MM.1S (cell line): ENCODE measurements around the gene ANAPC16.

Experiments
- CTCF ChIP-seq: fragments of 300-600 bp; sonication (generic); IDR thresholded peaks from 2 replicates; pipeline ENCODE4 v1.5.1; 2016; ENCODE audit warnings: antibody characterized with exemption, low read length, mixed read lengths
- EZH2 ChIP-seq: fragments of 300-600 bp; sonication (generic); optimal IDR thresholded peaks from 2 replicates; pipeline ENCODE3; 2017; ENCODE audit warnings: low read depth, mild to moderate bottlenecking, antibody characterized with exemption, low read length, mixed read lengths

DNA sequence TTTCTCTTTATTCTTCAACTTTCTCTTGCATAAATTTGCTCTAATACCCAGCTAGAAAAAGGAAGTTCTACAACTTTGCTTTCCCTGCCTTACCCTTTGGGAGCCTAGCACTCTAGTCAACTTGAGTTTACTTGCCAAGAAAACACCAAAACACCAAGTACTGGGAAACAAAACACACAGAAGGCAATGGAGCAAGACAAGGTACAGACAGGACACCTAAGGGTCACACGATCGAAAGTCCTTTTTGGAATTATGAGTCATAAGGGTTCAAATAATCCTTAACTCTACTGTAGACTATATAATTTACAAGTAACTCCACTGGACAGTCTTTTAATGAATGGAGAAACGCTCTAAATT is 42.6 kb upstream of the ANAPC16 start:
- TF ChIP-seq CTCF (no peak), EZH2 (no peak)
